ENCODE measurements around the gene NOVA2.

DNA sequence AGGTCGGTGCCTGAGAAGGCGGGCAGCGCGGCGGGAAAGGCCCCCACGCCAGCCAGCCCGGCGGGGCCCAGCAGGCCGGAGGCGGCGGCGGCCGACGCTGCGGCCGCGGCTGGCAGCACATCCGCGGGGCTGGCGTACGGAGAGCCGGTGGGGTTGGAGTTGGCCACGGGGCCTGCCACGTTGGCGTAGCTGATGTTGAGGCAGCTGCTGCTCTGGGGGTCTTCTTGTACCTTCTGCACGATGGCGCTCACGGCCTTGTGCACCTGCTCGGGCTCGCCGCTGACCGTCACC lies 33.2 kb downstream of the NOVA2 start:
- TF ChIP-seq, protein P1, sequence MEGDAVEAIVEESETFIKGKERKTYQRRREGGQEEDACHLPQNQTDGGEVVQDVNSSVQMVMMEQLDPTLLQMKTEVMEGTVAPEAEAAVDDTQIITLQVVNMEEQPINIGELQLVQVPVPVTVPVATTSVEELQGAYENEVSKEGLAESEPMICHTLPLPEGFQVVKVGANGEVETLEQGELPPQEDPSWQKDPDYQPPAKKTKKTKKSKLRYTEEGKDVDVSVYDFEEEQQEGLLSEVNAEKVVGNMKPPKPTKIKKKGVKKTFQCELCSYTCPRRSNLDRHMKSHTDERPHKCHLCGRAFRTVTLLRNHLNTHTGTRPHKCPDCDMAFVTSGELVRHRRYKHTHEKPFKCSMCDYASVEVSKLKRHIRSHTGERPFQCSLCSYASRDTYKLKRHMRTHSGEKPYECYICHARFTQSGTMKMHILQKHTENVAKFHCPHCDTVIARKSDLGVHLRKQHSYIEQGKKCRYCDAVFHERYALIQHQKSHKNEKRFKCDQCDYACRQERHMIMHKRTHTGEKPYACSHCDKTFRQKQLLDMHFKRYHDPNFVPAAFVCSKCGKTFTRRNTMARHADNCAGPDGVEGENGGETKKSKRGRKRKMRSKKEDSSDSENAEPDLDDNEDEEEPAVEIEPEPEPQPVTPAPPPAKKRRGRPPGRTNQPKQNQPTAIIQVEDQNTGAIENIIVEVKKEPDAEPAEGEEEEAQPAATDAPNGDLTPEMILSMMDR (IDR thresholded peaks at IDR 0.05 in 2 of 3, conservative IDR thresholded peaks at IDR 0.05 in 1 of 3; ENCODE audit: borderline replicate concordance in 1 of 3, insufficient read depth in 1 of 3, low read depth in 2 of 3, low read length in 2 of 3) = no peak
- TF ChIP-seq CEBPB (IDR thresholded peaks at IDR 0.05; ENCODE audit: low read depth) (no peak), EZH2phosphoT487 (IDR thresholded peaks at IDR 0.05; ENCODE audit: borderline replicate concordance) (no peak), POLR2A (IDR thresholded peaks at IDR 0.05; ENCODE audit: borderline replicate concordance, extremely low read depth, insufficient read depth, insufficient read length) (no peak), POLR2AphosphoS5 (IDR thresholded peaks at IDR 0.05; ENCODE audit: low read depth, low read length) (no peak)
- TF ChIP-seq, protein P2, sequence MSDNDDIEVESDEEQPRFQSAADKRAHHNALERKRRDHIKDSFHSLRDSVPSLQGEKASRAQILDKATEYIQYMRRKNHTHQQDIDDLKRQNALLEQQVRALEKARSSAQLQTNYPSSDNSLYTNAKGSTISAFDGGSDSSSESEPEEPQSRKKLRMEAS (IDR thresholded peaks at IDR 0.05) = no peak
